Smooth muscle cell (in vitro differentiated cells): ENCODE results near the gene CDH9. TPM values are rescaled to one million over a fixed set of nuclear protein-coding genes. Genes with fewer than 3 reads are reported as not detected.
A peak's percentile ranks its signal among the peaks of the same experiment; 100 is the strongest.

Experiments used
- DNase-seq: peaks from one replicate; lab custom pipeline; 2025; ENCODE audit not compliant: unreplicated experiment; lab: John Stamatoyannopoulos, UW
- H2AFZ ChIP-seq: fragments of 200-600 bp; sonication (generic); 2 replicates; pipeline ENCODE4 v1.6.0; 2016; ENCODE audit warnings: antibody characterized with exemption, low read depth, mild to moderate bottlenecking
- H3F3A ChIP-seq: fragments of 200-600 bp; sonication (generic); 2 replicates; pipeline ENCODE4 v1.6.0; 2017; ENCODE audit warnings: antibody characterized with exemption, low read depth
- H3K27ac ChIP-seq: fragments of 200-600 bp; sonication (generic); 2 replicates; pipeline ENCODE4 v1.5.1; 2016; ENCODE audit warnings: low read depth, mild to moderate bottlenecking
- H3K27me3 ChIP-seq: fragments of 200-600 bp; sonication (generic); 2 replicates; pipeline ENCODE4 v1.6.1; 2016; ENCODE audit warnings: low read depth, mild to moderate bottlenecking
- H3K36me3 ChIP-seq: fragments of 200-600 bp; sonication (generic); 2 replicates; pipeline ENCODE4 v1.5.1; 2016; ENCODE audit warnings: low read depth
- H3K4me1 ChIP-seq: fragments of 200-600 bp; sonication (generic); 2 replicates; pipeline ENCODE4 v1.5.1; 2016; ENCODE audit warnings: low read depth
- H3K4me2 ChIP-seq: fragments of 200-600 bp; sonication (generic); 2 replicates; pipeline ENCODE4 v1.6.0; 2016; ENCODE audit warnings: mild to moderate bottlenecking
- H3K4me3 ChIP-seq: fragments of 200-600 bp; sonication (generic); 2 replicates; pipeline ENCODE4 v1.5.1; 2016; ENCODE audit warnings: mild to moderate bottlenecking
- H3K79me2 ChIP-seq: fragments of 200-600 bp; sonication (generic); 2 replicates; pipeline ENCODE4 v1.6.0; 2016; ENCODE audit warnings: low read depth, mild to moderate bottlenecking
- H3K9ac ChIP-seq: fragments of 200-600 bp; sonication (generic); 2 replicates; pipeline ENCODE4 v1.6.0; 2016; ENCODE audit warnings: low read depth
- H3K9me3 ChIP-seq: fragments of 200-600 bp; sonication (generic); replicated peaks from 2 replicates; pipeline ENCODE4 v1.5.1; 2016; ENCODE audit warnings: low read depth
- H4K20me1 ChIP-seq: fragments of 200-600 bp; sonication (generic); 2 replicates; pipeline ENCODE4 v1.6.0; 2016; ENCODE audit warnings: low read depth
- CTCF ChIP-seq: fragments of 200-600 bp; sonication (generic); IDR thresholded peaks from 2 replicates; pipeline ENCODE4 v1.5.1; 2017; ENCODE audit warnings: borderline replicate concordance, mild to moderate bottlenecking, antibody characterized with exemption; ENCODE audit not compliant: insufficient read depth, poor library complexity, severe bottlenecking
- WGBS: methylation state at CpG from one replicate; pipeline ENCODE4 v1.1.7; 2016; ENCODE audit warnings: low lambda C conversion rate; 5-methylcytosine and 5-hydroxymethylcytosine counted together
- polyA plus RNA-seq: library from polyadenylated mRNA; unstranded; fragments of >200 nt; fragmentation: Nextera tagmentation; extraction: Ambion mirVana; gene quantifications from 2 replicates; pipeline ENCODE4 v1.2.1, GENCODE V29; 2016
- total RNA-seq: library from RNA; depleted of rRNA; stranded (reverse); fragments of >200 nt; gene quantifications from 2 replicates; pipeline ENCODE4 v1.2.3, GENCODE V29; 2014

The CDH9 gene
- total and polyA plus RNA-seq, 2 experiments from 2014 or later = not detected

DNA sequence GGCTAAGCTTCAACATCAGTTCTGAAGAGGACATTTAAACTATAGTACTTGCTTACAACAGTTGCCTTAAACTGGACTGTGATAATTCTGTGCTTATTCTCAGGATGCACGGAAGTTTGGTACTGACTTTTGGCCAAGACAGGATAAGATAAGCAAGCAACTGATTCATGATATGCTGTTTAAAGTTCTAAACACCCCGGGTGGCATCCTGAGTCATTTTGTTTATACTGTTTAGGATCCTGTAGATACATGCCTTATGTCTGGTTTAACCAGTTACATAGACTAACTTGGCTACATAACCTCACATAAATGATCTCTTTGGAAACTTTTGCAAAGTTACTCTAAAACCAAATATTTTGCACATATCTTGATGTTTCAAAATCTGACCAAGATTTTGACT lies 95.9 kb downstream of the CDH9 start:
- no peak overlapping the region for H3K4me3 ChIP-seq
- no peaks in the 10 kb centered on the region for H3K79me2 ChIP-seq
- no peak for TF ChIP-seq CTCF
- peak overlapping the region; percentile 42 for H3K4me2 ChIP-seq
- H3K4me1 ChIP-seq = no peaks in the 10 kb centered on the region
- H3K9me3 ChIP-seq = no peaks in the 10 kb centered on the region
- no peaks in the 10 kb centered on the region for H3F3A ChIP-seq
- DNase-seq = no peak
- no peaks in the 10 kb centered on the region for H4K20me1 ChIP-seq
- no peaks in the 10 kb centered on the region for H3K36me3 ChIP-seq
- WGBS = 10% methylated on average over 2 of the region's 2 CpGs
- no peak overlapping the region for H2AFZ ChIP-seq
- H3K27me3 ChIP-seq = no peaks in the 10 kb centered on the region
- H3K9ac ChIP-seq = no peak overlapping the region
- peak overlapping the region; percentile 47 for H3K27ac ChIP-seq

GRCh38 chr5:26940994-26941393 lies 97.4 kb downstream of the CDH9 start:
- Histone ChIP-seq H3K4me3 (no peak overlapping the region), H3K36me3 (no peaks in the 10 kb centered on the region), H3K27me3 (no peaks in the 10 kb centered on the region), H3K9ac (no peak overlapping the region), H4K20me1 (no peaks in the 10 kb centered on the region), H3K4me2 (no peak overlapping the region), H3K9me3 (no peaks in the 10 kb centered on the region), H3F3A (no peaks in the 10 kb centered on the region), H3K4me1 (no peaks in the 10 kb centered on the region), H2AFZ (no peak overlapping the region), H3K27ac (no peak overlapping the region), H3K79me2 (no peaks in the 10 kb centered on the region)
- no peak for DNase-seq
- no peak for TF ChIP-seq CTCF
- 93% methylated on average over 1 of the region's 1 CpG for WGBS

DNA sequence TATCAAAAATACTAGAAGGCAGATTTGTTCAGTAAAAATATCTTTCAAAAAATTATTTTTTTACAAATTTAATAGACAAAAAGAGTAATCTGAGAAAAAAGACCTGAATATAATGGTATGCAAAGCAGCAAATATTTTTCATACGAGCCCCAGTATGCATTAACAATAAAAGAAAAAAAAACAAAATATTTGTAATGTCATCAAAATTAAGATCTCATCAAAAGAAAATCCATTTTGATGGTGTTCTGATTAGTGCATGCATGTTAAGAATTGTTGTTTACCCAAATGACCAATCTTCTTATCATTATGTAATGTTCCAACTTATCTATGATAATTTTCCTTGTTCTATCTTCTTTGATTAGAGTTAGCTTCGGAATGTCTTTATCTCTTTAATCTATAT lies 106.1 kb downstream of the CDH9 start:
- no peak for TF ChIP-seq CTCF
- no peaks in the 10 kb centered on the region for H3K27me3 ChIP-seq
- H3K4me2 ChIP-seq = no peak overlapping the region
- H2AFZ ChIP-seq = no peak overlapping the region
- H3K79me2 ChIP-seq = no peaks in the 10 kb centered on the region
- H3K9me3 ChIP-seq = peaks cover 4% of the 10 kb centered on the region
- no peaks in the 10 kb centered on the region for H3F3A ChIP-seq
- no peak overlapping the region for H3K4me3 ChIP-seq
- H3K36me3 ChIP-seq = no peaks in the 10 kb centered on the region
- H3K9ac ChIP-seq = no peak overlapping the region
- H3K27ac ChIP-seq = no peak overlapping the region
- 90% methylated on average over 2 of the region's 2 CpGs for WGBS
- H4K20me1 ChIP-seq = no peaks in the 10 kb centered on the region
- DNase-seq = no peak
- no peaks in the 10 kb centered on the region for H3K4me1 ChIP-seq

DNA sequence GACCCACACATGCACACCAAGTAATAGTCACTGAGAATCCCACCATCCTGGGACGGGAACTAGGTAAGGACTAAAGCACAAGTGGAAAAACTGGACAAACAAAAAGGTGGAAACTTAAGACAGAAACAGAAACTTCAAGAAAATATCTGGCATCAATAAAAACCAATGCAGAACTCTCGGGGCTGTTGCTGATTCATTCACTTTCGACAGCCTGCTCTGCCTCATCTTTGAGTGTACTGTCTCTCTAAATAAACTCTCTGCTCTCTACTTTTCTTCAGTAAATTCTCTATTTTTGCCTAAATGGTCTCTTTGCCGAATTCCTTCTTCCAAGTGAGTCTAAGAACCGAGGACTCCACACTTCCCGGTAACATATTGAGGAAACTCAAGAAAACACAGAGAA lies 116.9 kb downstream of the CDH9 start:
- no peak overlapping the region for H2AFZ ChIP-seq
- H3K27me3 ChIP-seq = no peaks in the 10 kb centered on the region
- H3F3A ChIP-seq = no peaks in the 10 kb centered on the region
- 83% methylated on average over 6 of the region's 6 CpGs for WGBS
- no peaks in the 10 kb centered on the region for H4K20me1 ChIP-seq
- H3K4me3 ChIP-seq = no peak overlapping the region
- no peak overlapping the region for H3K4me2 ChIP-seq
- no peak overlapping the region for H3K27ac ChIP-seq
- H3K9me3 ChIP-seq = no peaks in the 10 kb centered on the region
- no peak for DNase-seq
- H3K4me1 ChIP-seq = no peaks in the 10 kb centered on the region
- no peak overlapping the region for H3K9ac ChIP-seq
- TF ChIP-seq CTCF = no peak
- no peaks in the 10 kb centered on the region for H3K36me3 ChIP-seq
- H3K79me2 ChIP-seq = no peaks in the 10 kb centered on the region
